ENCODE measurements around the gene SAP130.

Gene SAP130

DNA sequence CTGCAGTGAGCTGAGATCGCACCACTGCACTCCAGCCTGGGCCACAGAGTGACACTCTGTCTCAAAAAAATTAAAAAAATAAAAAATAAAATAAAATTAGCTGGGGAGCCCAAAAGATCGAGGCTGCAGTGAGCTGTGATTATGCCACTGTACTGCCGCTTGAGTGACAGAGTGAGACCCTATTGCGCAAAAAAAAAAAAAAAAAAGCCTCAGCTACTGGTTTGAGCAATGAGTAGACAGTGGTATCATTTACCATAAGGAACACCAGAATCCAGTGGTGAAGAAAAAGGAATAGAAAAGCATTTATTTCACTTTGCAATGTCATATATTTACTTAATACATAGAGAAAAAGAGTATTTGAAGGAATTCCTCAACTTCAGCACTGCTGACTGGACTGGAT, 3.0 kb downstream of the SAP130 start:
- no peak for DNase-seq

DNA sequence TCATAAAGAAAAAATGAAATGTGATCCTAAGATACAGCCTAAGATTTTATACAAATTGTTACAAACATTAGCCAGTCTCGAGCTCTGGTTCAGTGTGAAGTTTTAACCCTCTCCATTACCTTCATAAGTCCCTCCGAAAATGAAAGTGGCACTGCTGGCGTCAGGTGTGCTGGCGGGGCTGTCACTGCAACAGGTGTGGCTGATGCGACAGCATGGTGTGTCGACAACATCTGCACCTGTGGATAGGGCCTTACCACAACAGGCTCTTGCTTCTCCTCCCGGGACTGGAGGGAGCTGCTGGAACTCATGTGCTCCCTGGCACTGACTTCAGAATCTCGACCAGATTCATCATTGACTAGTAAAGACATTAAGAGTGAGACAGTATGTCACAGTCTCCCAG, 10.3 kb downstream of the SAP130 start:
- DNase-seq, result no peak

DNA sequence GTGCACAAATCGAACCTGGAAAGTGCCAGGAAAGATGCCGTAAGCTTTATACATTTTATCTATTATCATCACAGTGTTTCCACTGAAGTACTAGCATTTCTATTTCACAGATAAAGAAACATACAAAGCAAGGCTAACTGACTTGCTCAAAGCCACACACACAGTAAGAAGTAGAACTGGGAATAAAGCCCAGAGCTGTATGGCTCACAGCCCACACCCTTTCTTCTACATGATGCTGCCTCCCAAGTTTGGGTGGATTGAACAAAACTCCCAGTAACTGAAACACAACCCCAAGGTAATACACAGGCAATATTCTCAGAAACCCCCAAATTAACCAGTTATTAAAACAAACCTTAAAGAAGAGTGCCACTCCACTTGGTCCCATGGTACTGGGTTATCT, 11.2 kb downstream of the SAP130 start:
- DNase-seq, result no peak

DNA sequence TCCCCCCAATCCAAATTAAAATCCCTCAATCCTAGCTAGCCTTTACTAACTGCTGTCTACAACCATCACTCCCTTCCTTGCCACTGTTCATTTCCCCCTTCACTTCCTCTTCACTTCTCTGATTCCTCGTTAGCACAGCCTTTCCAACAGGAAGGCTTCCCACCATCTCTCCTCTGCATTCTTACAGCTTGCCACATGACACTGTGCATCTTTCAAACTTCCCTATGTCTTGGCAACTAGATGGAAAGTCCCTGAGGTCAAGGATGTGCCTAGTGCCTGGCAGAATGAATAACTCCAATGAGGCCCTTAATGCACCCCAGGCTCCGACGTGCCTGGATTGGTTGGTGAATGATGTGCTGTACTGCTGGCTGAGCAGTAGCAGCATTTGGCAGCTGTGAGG, 15.2 kb downstream of the SAP130 start:
- DNase-seq, result no peak

DNA sequence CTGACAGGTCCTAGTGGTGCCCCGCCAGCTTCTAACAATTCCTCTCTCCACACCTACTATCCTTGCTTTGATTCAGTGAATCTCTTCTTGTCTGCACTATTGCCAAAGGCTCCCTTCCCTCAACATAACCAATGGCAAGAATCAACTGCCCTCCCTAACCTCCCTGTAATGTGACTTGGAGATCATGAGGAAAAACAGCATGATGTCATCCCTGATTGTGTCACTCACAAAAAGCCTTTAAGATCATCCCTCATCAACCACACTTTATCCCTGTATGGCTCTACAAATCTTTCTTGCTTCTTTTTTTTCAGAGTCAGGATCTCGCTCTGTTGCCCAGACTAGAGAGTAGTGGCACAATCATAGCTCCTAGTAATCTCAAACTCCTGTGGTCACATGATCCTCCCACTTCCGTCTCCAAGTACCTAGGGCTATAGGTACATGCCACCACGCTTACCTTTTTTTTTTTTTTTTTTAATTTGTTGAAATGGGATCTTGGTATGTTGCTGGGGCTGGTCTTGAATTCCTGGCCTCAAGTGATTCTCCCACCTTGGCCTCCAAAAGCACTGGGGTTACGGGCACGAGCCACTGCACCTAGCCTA, 19.7 kb downstream of the SAP130 start:
- DNase-seq, result no peak

DNA sequence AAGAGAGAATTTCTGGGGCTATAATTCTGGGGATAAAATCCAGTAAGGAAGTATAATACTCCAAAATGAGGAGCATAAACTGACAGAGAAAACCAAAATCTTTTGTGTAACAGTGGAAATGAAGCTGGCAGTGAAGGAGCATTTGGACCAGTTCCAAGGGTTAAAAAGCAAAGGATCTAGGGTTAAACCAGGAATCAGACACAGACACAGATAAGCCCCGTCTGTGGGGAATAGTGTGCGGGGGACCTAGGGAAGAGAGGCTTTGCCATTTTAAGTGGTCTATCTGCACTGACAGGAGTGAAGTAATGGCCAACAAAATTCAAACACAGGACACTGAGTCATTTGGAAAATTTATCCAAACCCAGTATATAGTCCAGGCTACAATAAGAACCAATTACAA, 23.4 kb downstream of the SAP130 start:
- no peak for DNase-seq

DNA sequence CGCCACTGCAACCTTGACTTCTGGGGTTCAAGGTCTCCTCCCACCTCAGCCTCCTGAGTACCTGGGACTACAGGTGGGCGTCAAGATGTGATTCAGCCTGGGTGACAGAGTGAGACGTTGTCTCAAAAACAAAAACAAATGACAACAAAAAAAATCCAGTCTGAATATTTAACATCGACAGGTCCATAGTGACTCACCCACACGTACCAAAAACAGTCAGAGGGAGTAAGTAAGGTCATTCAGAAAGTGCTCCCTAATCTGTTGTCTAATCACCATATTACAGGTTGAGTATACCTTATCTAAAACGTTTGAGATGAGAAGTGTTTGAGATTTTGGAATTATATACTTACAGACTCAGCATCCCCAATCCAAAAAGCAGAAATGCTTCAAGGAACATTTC, 24.4 kb downstream of the SAP130 start:
- DNase-seq, result no peak

DNA sequence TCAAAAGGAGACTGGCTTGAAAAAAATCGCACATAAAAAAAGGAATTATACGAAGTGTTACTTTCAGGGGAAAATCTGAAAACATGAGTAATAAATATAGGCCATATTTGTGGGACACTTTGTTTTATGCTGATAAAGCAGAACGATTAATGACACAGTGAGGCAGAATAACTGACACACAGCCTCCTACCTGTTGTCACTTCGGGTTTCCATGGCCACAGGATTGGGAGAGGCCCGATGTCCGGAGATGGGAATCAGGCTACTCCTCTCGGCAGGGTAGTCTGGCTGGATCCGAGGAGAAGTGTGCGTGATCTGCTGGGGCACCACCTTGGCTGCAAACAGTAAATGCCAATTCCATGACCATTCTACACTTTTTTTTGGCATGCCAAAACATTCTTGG, 31.7 kb downstream of the SAP130 start:
- DNase-seq, result no peak

DNA sequence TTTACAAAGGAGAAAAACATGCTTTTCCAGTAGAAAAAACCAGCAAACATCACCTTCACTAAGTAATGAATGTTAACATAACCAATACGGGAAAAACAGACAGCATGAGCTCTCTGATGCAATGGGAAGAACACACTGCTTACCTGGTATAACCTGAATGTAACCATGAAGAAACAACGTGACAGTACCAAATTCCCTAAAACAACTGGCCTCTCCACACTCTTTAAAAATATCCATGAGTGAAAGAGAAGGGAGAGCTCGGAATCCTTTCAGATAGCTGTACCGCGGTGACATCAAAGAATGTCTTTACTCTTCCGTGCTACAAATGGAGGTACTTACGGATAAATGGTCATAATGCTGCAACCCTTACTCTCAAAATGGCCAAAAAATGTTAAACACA, 32.1 kb downstream of the SAP130 start:
- no peak for DNase-seq

DNA sequence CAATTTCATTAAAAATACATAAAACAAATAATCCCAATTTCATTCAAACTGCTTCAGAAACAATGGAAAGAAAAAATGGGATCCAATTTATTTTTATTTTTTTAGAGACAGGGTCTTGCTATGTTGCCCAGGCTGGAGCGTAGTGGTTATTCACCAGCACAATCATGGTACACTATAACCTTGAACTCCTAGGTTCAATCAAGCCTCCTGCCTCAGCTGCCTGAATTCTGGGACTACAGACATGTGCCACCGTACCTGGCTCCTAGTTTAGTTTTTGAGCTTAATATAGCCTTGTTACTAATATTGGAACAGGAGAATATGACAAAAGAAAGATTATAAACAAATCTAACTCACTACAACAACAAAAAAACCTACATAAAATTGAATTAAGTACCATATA, 34.2 kb downstream of the SAP130 start:
- DNase-seq, result no peak

DNA sequence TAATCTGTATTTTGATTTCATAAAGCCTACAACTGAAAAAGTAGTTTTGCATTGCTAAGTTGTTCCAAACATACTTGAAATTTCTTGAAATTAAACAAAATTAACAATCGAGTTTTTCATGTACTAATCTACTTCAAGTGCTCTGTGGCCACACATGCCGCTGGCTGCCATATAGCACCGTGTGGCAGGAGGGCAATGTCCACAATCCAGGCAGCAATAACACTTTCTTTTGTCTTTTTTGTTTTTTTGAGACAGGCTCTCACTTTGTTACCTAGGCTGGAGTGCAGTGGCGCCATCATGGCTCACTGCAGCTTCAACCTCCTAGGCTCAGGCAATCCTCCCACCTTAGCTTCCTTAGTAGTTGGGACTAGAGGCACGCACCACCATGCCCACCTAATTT, 36.1 kb downstream of the SAP130 start:
- DNase-seq, result no peak

DNA sequence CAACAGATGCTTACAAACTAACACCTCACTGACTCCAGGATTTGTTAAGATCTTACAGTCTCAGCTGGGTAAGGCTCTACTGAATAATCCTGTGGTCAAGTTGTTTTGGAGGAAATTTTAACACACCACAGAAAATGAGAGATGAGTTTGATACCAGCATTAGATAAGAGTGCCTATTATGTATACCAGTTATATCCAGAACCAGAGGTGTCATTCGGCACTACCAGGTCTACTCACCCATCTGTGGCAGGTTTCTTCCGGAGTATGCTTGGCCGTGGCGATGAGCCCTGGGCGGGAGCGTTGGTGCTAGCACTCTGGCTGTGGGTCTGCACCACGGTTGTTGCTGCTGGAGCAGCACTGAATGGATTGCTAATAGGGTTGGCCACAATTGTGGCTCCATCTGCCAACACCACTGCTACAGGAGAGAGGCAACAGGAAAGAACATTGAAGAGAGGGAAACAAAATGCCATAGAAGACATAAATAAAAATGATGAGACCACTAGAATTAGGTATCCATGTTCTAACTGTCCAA, 41.2 kb downstream of the SAP130 start:
- no peak for DNase-seq

DNA sequence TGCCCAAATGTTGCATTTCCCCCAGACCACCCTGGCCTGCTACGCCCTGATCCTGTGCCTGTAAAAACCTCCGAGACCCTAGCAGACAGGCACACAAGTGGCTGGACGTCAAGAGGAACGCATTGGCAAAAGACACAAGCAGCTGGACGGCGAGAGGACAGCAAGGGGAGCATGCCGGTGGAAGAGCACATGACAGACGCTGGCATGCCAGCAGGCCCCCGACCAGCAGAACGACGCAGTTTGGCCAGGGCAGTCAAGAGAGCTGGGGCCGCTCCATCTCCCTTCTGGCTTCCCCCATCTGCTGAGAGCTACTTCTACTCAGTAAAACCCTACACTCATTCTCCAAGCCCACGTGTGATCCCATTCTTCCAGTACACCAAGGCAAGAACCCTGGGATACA, 42.1 kb downstream of the SAP130 start:
- no peak for DNase-seq

DNA sequence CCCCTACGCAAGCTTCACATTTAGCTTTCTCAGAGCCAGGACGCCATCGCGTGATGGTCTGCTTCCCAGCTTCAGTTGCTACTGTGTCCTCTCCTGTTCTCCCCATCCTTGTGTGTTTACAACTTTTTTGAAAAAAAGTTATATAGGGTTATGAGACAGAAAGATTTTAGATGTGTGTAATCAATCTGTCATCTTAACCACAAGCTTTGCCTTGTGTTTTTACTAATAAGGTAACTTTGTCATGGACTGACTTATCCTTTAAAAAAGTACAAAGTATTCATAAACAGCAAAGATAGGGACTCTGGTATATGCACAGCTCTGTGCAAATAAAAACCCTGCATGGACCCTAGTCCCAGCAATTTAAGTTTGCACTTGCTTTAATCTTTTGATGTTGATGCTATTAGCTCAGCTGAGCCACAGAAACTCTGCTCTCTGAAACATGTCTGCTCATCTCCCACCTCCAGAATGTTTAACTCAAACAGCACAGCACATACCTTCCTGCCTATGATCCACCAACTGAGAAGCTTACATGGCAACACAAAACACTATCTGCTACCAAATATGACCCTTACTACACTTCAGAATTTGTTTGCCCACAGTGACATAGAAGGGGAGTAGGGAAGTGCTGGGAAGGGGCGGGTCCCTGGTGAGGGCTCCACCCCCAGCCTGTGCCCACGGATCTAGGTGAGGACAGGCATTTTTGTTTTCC, 42.7 kb downstream of the SAP130 start:
- DNase-seq, result no peak

DNA sequence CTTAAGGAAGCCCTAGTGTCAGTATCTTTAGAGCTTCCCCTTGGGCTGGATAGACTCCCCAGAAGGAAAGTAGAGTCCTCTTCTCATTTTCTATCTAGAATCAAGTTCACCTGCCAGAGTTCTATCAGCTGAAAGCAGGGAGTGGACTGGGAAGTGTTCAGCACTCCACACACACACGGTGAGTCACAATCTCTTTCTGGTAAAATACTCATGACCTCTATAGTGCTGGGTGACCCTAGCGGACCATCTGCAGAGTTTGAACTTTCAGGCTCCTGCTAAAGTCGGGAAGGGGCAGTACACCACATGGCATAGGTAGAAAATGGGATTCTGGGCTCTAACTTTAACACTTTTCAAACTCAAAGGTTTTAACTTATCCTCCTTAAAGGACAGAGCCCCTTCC, 43.3 kb downstream of the SAP130 start:
- DNase-seq, result no peak

DNA sequence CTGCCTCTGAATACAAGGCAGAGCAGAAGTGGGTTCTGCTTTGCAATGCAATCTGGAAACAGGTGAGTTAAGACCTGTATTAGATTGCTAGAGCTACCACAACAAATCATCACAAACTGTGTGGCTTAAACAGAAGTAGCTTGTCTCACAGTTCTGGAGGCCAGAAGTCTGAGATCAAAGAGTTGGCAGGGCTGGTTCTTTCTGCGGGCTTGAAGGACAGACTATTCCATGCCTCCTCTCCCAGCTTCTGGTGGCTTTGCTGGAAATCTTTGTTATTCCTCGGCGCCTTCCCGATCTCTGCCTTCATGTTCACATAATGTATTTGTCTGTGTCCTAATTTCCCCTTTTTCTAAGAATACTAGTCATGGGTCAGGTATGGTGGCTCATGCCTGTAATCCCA, 58.4 kb downstream of the SAP130 start:
- DNase-seq, result no peak

DNA sequence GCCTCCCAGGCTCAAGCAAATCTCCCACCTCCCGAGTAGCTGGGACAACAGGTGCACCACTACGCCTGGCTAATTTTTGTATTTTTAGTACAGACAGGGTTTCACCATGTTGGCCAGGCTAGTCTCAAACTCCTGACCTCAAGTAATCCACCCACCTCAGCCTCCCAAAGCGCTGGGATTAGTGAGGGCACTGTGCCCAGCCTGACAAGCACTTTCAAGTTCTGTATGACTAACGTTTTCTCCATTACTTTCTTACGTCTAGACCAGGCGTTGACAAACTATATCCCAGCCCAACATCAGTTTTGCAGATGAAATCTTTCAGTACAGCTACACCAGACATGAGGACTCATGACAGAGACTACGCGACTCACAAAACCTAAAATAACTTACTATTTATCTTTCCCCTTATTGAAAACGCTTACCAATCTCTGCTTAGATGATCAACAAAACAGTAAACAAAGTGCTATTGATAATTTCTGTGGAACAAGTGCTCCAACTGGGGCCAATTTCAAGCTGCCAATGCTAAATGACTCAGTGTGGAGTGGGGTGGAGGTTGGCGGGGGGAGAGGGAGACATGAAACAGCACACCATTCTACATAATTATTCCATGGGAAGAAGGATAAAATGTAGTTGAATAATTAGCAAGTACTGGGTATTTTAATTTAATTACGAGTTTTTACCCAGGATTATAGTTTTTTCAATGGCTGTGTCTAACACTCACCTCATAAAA, 59.1 kb downstream of the SAP130 start:
- no peak for DNase-seq

DNA sequence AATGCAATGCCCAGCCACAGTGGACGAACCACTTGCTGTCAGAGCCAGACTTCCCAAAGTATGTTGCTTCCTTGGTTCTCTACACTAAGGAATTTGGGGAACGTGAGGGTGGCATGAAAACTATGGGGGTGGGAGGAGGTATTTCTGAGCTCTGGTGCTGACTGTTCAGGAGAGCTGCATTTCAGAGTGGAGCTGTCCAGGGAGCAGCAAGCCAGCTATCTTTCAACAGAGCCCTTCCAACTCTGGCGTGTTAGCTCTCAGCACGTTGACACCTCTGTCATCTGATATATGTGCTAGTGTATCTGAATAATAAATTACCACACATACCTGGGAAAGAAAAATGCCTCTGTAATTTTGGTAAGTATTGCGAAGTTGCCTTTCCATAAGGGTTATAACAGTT, 66.1 kb downstream of the SAP130 start:
- DNase-seq, result no peak

DNA sequence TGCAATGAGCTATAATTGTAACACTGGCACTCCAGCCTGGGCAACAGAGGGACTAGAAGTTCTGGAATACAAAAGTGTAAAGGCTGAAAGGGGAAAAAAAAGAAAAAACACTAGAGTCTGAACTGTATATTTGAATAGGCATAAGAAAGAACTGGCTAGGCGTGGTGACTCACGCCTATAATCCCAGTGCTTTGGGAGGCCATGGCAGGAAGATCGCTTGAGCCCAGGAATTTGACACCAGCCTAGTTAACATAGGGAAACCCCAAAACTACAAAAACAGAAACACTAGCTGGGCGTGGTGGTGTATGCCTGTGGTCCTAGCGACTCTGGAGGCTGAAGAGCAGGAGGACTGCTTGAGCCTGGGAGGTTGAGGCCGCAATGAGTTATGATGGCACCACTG, 70.6 kb downstream of the SAP130 start:
- DNase-seq, result no peak

DNA sequence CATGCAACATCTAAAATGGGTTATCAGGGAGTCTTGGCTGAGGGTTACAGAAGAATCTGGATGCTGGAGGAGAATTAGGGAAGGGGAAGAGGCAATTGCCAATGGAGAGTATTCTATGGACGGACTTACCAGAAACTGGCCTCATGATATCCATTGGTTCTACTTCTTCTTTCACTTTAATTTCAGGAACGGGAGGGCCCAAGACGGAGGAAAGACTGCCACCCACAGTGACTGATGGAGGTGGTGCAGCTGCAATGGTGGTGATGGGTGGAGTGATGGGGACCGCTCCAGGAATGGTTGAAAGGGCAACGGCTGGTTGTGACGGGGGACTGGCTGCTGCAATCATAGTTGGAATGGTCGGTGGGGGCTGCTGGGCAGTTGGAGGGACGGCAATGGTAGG, 73.0 kb downstream of the SAP130 start:
- no peak for DNase-seq

DNA sequence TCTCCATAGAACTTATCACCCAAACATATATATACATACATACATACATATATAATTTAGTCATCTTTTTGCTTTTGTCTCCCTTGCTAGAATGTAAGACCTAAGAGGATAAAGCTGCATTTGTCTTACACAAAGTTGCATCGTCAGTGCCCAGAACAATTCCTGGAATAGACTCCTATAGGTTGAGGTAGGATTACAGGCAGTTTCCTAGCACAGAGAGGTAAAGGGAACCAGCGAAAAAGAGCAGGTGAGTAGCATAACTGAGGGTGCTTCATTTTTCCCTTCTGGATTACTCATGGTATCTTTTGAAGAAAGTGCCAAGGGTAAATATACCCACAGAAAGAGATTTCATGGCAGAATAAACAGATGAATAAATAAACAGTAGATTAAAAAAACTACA, 74.0 kb downstream of the SAP130 start:
- DNase-seq, result no peak

DNA sequence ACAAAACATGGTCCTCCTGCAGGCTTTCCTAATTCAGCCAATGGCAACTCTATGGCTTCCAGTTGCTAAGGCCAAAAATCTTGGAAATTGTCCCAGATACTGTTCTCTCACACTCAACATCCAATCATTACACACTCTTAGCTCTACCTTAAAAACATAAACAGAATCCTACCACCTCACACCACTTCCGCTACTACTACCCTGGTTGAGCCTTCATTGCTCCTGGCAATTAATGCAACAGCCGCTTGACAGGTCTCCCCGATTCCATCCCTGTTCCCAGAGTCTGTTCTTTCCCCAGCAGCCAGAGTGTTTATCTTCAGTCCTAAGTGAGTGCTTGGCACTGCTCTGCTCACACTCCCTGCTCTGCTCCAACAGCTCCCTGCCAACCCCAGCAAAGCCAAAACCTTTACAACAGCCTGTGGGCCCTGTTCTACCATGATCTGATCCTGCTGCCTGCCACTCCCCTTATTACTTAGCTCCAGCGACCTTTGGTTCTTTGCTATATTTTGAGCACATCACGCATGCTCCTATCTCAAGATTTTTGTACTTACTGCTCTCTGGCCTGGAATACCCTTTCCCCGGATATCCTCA, 74.6 kb downstream of the SAP130 start:
- DNase-seq, result no peak

DNA sequence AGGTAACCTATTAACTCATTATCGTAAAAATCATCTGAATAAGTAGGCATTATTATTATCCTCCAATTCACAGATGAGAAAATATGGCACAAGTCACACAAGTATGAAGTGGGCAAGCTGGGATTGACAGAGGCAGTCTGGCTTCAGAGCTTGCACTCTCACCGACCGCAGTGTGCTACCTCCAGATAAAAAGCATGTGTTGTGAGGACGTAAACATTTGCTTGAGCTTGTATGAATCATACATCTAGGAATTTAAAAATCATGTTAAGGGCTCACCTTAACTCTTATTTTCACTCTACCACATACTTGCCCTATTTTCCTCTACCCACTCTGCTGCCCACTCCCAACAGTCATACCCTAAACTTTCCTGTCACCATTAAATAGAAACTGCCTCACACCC, 76.8 kb downstream of the SAP130 start:
- no peak for DNase-seq

DNA sequence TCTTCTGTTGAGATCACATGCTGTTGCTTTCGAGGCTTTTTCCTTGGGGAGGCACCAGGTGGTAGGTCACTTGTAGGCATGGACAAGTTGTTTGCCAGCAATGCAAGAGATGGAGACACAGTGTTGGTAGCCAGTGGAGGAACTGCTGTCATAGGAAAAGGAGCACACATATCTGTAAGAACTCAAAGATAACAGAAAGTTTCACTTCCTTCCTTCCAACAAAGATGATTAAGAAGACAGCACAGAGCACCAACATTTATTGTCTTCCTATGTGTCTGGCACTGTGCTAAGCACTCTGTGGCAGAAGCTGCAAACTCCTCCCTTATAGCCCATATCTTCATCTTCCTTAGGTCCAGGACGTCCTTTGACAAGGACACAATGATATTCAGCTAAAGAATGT, 77.6 kb downstream of the SAP130 start:
- no peak for DNase-seq
